ENCODE measurements around the gene NMRAL1.

Gene NMRAL1

DNA sequence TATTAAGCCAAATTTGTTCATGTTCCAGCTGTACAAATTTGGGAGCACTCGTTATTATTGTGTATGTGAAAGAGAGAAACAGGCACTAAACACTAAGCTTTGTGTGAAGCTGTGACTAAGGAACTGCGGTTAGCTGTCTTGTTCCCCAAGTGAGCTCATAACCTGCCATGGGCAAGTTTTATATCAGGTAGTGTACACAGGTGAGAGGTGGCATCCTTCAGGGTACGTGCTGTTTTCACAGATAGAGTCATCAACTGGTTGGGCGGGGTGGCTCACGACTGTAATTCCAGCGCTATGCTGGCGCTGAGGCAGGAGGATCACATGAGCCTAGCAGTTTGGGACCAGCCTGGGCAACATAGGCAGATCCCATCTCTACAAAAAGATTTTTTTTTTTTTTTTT lies 45.9 kb downstream of the NMRAL1 start:
- no peak for DNase-seq (ENCODE audit: extremely low read depth in 1 of 2, low read depth in 1 of 2)

DNA sequence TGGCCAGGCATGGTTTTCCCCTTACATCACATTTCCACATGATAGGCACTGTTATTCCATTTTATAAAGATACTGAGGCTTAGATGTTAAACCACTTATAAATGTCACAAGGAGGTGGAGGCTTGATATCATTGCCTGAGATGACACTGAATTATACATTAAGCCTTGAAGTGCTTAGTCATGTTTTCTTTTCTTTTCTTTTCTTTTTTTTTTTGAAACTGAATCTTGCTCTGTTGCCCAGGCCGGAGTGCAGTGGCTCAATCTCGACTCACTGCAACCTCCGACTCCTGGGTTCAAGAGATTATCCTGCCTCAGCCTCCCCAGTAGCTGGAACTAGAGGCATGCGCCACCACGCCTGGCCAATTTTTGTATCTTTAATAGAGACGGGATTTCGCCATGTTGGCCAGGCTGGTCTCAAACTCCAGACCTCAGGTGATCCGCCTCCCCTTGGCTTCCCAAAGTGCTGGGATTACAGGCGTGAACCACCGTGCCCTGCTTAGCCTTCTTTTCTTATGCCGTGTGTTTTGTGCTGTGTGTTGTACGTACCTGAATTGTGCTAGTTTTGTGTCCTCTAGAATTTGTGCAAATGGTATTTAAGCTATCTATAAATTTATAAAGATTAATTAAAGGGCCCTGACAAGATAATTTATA lies 47.6 kb downstream of the NMRAL1 start:
- DNase-seq (ENCODE audit: extremely low read depth in 1 of 2, low read depth in 1 of 2), result no peak

- peak in 1 of 2 donors; percentile 17 for DNase-seq (ENCODE audit: extremely low read depth in 1 of 2, low read depth in 1 of 2)
Observed at GRCh38 chr16:4426021-4426684, 48.3 kb downstream of the NMRAL1 start.

GRCh38 chr16:4425378-4426020 lies 48.9 kb downstream of the NMRAL1 start, which contains the start of gene DNAJA3:
Gene DNAJA3, plus strand, starts transcription at chr16:4425868. Its CDS starts 14 bp downstream, at chr16:4425882.
- peak; percentile 71 to 93 for DNase-seq (ENCODE audit: extremely low read depth in 1 of 2, low read depth in 1 of 2)

GRCh38 chr16:4420505-4421105 lies 53.8 kb downstream of the NMRAL1 start:
- DNase-seq (ENCODE audit: extremely low read depth in 1 of 2, low read depth in 1 of 2), result no peak

- no peak for DNase-seq (ENCODE audit: extremely low read depth in 1 of 2, low read depth in 1 of 2)
Observed at GRCh38 chr16:4419402-4419959, 54.9 kb downstream of the NMRAL1 start.

DNA sequence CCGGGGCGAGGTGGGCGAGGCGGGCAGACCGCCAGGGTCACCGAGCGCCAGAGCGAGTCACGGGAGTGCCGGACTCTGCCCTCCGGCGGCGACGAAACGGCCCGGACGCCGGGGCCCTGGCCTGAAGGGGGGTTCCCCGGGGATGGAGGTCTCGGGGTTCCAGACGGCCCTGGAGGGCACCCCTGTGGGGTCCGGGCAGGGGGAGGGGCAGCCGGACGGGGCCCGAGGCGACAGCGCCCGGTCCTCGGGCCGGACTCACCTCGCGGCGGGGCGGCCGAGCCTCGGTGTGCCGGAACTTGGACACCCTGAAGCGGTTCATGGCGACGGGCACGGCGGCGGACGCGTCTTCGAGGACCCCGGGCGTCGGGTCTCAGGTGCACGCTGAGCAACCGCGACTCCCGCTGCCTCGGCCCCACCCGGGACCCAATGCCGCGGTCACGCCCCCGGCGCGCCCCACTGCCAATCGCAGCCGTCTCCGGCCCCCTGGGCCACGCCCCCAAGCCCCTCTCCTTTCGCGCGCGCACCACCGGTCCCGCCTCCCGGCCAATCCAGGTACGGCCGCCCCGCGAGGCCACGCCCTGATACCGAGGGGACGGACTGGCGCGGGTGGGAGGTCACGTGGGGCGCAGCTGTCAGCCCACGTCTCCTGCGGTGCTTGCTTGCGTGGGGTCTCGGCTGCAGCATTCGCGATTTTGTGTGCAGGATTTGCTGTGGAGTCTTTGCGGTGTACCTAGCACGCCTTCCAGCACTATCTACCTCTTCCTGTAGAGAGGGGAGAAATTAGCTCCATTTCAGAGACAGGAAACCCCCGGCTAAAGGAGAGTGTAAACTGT lies 58.0 kb downstream of the NMRAL1 start, which contains the start of gene CORO7:
Gene CORO7 (minus strand): TSS at position 397 of the 833 bp plus-strand sequence. CDS start 78 bp downstream, at position 319.
- DNase-seq (ENCODE audit: extremely low read depth in 1 of 2, low read depth in 1 of 2), result peak; percentile 98 to 99

DNA sequence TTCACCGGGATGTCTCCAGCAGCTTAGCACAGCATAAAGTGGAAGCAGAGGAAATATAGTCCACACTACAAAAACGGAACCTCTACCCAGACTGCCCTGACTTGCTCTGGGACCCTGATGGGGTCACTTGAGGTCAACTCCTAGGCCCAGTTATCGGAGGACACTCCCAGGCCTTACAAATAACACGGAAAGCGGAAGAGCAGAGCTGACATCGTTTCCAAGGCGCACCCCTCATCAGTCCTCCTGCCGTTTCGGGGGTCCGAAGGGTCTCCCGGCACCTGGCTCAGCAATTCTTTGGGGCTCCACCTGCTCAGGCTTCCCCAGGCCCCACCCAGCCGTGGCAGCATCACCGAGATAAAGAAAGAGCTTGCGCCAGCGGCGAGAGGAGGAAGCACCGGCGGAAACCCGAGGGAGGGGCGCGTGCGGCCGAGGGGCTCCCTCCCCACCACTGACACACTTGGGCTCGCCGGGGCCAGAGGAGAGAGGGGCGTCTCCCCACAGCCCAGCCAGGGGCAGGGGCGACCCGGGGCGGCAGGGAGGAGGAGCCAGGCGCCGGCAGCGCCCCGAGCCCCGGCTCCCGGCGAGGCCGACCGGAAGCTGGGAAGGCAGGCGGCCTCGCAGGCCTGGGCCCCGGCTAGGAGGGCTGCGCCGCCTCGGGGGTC lies 58.8 kb downstream of the NMRAL1 start:
- peak in 1 of 2 donors; percentile 45 for DNase-seq (ENCODE audit: extremely low read depth in 1 of 2, low read depth in 1 of 2)

DNA sequence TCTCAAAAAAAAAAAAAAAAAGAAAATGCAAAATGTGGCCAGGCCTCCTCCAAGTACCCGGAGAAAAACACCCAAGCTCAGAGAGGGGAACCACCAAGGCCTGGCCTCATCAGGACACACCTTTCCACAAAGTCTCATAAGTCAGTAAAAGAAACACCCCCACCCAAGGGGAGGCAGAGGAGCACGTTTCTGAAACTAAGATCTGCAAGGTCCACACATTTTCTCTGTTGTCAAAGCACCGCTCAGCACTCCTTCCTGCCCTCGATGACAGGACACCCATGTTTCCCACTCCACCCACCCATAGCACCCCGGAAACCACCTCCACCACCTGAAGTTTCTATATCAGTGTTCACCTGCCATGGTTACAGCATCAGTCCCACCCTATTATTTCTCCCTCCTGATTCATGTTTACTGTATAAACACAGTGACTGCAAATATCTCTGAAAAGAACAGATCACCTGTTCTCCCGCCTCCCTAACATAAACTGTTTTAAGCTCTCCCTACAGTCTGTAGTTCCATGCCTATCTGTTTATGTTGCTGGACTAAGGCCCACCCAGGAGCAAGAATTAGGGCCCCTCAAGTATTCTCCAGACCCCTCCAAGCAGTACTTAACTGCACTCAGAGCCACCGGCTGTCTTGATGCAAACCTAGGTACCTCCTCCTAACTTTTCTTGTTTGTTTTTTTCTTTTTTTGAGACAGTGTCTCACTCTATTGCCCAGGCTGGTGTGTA lies 60.1 kb downstream of the NMRAL1 start:
- DNase-seq (ENCODE audit: extremely low read depth in 1 of 2, low read depth in 1 of 2), result peak; percentile 46 to 54

DNA sequence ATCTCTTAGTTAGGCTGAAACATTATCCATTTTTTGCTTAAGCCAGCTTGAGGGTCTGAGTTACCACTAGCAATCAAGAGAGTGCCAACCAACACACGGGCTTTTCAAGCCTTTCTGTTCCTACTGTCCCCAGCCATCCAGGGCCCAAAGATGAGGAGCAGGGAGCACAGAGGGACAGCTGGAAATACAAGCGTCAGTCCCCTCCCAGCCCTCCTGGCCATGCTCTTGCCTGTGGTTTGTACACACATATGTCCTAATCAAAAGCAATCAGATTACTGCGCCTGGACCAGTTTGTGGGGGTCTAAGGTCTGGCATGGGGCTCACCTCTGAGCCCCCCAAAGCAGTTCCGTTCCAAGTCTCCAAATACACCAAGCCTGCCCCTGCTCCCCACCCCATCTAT lies 61.6 kb downstream of the NMRAL1 start:
- no peak for DNase-seq (ENCODE audit: extremely low read depth in 1 of 2, low read depth in 1 of 2)

DNA sequence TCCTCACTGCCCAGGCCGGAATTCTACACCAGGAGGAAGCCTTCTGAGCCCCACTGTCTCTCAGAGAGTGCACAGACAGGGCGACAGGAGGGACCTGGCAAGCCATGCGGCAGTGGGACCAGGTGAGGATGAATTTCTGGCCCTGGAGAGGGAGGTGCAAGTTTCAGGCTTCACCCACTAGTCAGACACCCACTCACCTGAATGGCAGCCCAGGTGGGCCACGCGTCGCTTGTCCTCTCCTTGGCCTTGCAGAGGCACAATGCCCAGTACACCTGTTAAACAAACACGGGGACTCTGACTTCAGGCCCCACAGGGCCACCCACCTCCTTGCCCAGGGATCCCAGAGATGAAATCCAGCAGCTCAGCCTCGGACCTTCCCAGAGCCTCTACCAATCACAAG lies 62.3 kb downstream of the NMRAL1 start:
- no peak for DNase-seq (ENCODE audit: extremely low read depth in 1 of 2, low read depth in 1 of 2)
